GM19438 (cell line): ENCODE data around the gene C1orf35.

Experiments used
- ATAC-seq: cut with Tn5 transposase; IDR thresholded peaks from one replicate; pipeline ENCODE4 v1.9.1; 2021; ENCODE audit warnings: low read depth; ENCODE audit not compliant: unreplicated experiment

C1orf35 gene

GRCh38 chr1:228102791-228103620 lies at the start of gene C1orf35:
TSS of gene C1orf35 (minus strand) at chr1:228103325. CDS start at chr1:228103227, 98 bp downstream.
- peak; percentile 66 for ATAC-seq

- ATAC-seq: no peak
These were observed 49.8 kb upstream of the C1orf35 start for GRCh38 chr1:228152918-228153258.

DNA sequence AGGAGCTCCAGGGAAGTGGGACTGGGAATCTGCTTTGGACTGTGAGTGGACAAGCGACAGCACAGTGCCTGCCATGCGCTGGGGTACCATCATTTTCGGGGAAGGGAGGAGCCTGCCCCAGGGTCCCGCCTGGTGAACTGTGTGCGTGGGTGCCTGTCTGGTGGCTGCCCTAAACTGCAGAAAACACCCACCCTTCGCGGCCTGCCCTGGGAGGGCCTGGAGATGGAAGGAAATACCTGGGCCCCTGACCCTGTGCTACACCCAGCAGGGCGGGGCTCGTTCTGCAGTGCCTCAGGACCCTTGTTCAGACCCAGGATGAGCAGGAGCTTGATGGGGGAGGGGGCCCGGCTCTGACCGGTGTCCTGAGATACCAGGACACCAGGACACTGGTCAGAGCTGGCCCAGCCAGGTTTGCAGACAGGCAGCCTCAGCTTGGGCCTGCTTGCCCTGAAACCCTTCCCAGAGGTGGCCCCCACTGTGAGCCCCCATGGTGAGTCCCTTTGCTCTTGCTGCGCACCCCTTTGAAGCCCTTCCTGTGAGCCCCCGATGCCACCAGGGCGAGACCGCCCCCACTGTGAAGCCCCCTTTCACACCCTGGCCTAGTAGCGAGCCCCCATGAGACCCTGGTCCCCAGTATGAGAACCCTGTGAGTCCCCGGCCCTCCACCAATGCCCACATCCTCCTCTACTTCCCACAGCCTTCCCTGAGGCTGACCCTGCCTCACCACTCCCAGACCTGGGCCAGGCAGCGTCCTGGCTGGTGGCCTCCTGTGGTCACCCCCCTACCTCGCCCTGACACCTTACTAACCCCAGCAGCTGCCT lies 49.2 kb upstream of the C1orf35 start:
- ATAC-seq: no peak

- no peak for ATAC-seq
These were observed 48.2 kb upstream of the C1orf35 start for GRCh38 chr1:228151180-228151925.

- no peak for ATAC-seq
These were observed 47.5 kb upstream of the C1orf35 start for GRCh38 chr1:228150461-228151179.

DNA sequence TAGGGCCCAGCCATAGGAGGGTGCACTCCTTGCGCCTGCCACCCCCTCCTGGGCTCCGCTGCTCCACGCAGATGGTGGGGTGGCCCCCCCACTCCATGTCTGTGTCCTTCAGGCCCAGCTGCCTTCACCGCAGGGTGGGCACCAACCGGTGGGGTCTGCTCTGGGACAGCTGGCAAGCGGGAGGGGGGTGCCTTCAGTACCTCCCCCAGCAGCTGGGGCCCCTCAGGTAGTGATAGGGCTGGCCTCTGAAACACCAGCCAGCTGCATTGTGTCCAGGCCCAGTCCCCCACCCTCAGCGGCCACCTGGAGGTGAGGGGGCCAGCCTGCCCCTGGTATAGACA lies 47.0 kb upstream of the C1orf35 start:
- ATAC-seq: no peak

DNA sequence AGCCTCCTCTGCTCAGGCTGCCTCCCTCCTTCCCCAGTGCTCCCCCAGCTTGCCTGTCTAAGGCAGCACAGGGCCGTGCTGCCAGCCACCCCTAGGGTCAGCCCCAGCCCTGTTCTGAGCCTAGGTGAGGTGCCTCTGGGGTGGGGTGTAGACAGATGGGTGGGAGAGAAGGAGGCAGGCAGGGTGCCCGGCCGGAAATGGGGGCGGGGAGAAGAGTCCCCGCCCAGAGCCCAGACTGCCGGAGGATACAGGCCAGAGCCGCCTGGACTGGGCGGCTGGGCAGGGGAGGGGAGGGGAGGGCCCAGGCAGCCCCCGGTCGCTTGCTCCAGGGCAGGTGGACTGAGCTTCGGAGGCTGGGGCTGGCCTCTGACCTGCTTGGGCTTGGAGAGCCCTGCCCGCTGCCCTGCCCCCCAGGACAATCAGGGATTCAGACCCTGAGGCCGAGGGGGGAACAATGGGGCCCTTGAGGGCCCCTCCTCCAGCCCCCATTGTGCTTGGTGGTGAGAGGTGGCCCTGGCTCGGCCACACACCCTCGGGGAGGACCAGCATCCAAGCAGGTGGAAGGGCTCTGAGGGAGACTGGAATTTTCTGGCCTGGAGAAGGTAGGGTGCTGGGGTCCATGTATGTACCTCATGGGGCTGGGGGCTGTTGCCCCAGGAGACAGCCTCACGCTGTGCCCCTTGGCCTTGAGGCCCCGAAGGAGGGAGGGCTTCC lies 46.4 kb upstream of the C1orf35 start, which contains the start of gene GJC2:
TSS of gene GJC2 (plus strand) at position 525 of the 714 bp plus-strand sequence. CDS start 7,829 bp downstream, outside the sequence.
- ATAC-seq: no peak

GRCh38 chr1:228148935-228149405 lies 45.8 kb upstream of the C1orf35 start:
- no peak for ATAC-seq

DNA sequence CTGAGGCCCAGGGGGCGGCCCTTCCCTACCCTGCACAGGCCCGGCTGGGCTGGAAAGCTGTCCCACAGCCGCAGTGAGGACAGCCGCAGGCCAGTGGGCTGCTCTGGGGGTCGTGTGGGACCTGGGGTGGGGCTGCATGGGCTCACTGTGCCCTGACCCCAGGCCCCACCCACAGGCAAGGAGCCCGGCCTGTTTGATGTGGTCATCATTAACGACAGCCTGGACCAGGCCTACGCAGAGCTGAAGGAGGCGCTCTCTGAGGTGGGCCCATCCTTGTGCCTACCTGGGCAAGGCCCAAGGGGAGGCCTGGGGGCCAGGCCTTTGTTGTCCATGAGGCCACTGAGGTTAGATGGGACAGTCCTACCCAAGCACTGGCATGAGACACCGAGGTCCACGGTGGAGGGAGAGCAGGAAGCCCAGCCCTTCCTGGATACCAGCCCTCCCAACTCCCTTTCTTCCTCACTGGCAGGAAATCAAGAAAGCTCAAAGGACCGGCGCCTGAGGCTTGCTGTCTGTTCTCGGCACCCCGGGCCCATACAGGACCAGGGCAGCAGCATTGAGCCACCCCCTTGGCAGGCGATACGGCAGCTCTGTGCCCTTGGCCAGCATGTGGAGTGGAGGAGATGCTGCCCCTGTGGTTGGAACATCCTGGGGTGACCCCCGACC lies 45.2 kb upstream of the C1orf35 start:
- no peak for ATAC-seq

GRCh38 chr1:228147768-228148167 lies 44.6 kb upstream of the C1orf35 start:
- ATAC-seq: no peak

- ATAC-seq: no peak
These were observed 44.1 kb upstream of the C1orf35 start for GRCh38 chr1:228147151-228147693.

DNA sequence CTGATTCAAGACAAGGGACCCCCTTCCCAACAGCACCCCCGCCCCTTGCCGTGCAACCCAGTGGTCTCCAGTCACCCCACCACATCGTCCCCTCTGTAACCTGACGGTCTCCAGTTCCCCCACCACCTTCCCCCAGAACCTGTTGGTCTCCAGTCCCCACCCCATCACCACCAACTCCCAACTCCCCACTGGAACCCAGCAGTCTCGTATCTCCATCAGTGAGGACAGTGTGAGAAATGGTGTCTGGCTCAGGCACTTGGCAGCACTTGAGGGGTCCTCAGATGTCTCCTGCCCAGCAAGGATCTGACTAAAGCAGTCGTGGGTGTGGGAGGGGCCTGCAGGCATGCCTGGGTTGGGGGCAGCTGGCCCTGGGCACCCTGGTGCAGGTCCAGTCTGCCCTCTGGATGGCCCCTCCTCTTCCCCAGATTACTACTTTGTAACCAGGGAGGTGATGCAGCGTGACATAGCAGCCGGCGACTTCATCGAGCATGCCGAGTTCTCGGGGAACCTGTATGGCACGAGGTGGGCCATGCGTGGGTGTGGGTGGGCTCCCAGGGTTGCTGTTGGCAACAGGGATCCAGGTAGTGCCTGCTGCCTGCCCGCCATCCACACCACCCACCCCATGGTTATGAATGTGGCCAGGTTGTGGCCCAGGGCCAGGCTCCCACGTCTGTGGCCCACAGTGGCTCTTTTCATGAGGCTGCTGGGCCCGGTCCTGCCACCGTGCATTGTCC lies 43.5 kb upstream of the C1orf35 start:
- ATAC-seq: no peak

- ATAC-seq: no peak
These were observed 42.6 kb upstream of the C1orf35 start for GRCh38 chr1:228145463-228146416.

DNA sequence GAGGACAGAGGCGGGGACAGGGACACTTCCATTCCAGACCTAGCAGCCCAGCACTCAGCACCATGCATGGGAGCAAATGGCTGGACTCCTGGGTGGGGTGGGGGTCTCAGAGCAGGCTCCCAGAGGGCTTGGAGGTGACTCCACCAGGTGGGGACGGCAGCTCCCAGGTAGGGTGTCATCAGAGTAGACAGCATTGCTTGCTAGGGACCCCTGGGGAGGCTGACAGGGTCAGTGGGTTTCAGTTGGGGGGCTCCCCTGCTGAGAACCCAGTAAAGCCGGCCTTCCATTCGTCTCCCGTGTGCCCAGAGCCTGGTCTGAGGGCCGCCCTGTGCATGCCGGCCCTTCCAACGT lies 41.8 kb upstream of the C1orf35 start:
- ATAC-seq: no peak

DNA sequence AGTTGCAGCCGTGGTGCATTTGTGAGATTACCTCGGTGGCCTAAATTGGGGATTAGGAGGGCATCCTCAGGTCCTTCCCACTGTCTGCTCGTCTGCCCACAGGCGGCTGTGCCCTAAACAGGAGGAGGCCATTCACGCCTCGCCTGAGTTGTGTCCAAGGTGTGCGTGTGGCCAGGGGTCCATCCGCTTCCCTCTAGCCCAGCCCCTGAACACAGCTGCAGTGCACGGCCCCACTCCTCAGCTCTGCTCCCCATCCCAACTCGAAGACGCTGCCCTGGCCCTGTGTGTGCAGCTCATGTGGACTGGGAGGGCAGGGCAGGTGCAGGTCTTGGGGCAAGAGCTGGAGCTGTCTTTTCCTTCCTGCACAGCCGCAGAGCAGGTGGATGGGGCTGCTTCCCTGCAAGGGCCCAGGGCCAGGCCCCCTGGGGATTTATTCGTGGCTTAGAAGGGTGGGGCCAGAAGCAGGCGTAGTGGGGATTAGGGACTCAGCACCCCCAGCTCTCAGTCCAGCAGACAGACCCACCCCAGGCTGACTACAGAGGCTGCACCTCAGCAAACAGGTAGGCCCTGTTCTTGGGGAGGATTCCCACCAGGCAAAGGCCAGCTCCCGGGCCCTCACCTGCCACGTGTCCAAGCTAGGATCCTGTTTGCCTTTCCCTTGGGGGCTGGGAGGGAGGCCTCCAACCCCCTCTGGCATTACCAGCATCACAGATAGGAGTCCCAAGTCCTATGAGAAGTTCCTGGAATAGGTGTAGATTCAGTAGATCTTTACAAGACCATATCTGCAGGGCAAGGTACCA lies 41.3 kb upstream of the C1orf35 start:
- ATAC-seq: no peak

DNA sequence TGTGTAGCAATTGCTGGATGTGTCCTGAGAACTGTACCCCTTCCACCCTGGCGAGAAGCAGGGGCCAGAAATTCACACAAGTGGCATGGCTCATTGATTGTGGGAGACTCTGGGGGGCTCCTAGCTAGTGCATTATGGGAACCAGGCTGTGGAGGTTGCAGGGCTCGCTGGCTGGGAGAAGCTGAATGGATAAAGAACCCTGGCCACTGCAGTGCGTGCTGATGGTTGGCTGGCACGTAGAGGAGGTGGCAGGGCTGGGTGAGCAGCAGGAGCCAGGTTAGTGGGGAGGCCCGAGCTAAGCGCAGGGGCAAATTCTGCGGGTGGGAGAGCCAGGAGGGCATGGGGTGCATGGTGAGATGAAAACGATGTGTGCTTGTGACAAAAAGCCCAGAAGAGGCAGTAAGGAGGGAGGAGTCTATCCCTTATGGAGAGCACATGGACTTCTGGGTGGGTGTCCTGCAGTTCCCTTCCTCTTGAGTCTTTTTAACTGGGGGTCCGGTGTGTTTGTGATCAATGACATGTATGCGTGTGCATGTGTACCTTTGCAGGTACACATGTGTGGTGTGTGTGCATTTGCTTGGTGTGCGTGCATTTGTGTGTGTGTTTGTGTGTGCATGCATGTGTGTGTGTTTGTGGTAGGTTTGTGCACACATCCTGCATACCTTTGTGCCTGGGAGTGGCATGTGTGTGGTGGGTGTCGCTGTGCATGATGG lies 40.5 kb upstream of the C1orf35 start:
- ATAC-seq: no peak
